ENCODE measurements around the gene SPDEF.

The SPDEF gene

GRCh38 chr6:34543421-34543820 is 12.7 kb downstream of the SPDEF start:
- DNase-seq: no peak

GRCh38 chr6:34540841-34541240 is 15.3 kb downstream of the SPDEF start:
- no peak for DNase-seq

GRCh38 chr6:34540222-34540621 is 15.9 kb downstream of the SPDEF start:
- DNase-seq: no peak

- DNase-seq: no peak
Measured at GRCh38 chr6:34539181-34539580, 16.9 kb downstream of the SPDEF start.

GRCh38 chr6:34538581-34538980 is 17.5 kb downstream of the SPDEF start:
- no peak for DNase-seq

- DNase-seq: no peak
Measured at GRCh38 chr6:34537922-34538550, 18.1 kb downstream of the SPDEF start.

- no peak for DNase-seq
Measured at GRCh38 chr6:34536959-34537848, 18.9 kb downstream of the SPDEF start.

GRCh38 chr6:34536251-34536958 is 19.7 kb downstream of the SPDEF start:
- peak; percentile 6 for DNase-seq

- no peak for DNase-seq
Measured at GRCh38 chr6:34535646-34536045, 20.5 kb downstream of the SPDEF start.

GRCh38 chr6:34535199-34535598 is 20.9 kb downstream of the SPDEF start:
- no peak for DNase-seq

- DNase-seq: no peak
Measured at GRCh38 chr6:34534656-34535055, 21.5 kb downstream of the SPDEF start.

- no peak for DNase-seq
Measured at GRCh38 chr6:34534146-34534545, 22.0 kb downstream of the SPDEF start.

- DNase-seq: no peak
Measured at GRCh38 chr6:34532230-34532629, 23.9 kb downstream of the SPDEF start.

- DNase-seq: no peak
Measured at GRCh38 chr6:34531580-34532201, 24.4 kb downstream of the SPDEF start.

GRCh38 chr6:34530753-34531365 is 25.3 kb downstream of the SPDEF start:
- DNase-seq: no peak

- DNase-seq: no peak
Measured at GRCh38 chr6:34529665-34530327, 26.3 kb downstream of the SPDEF start.

GRCh38 chr6:34528996-34529664 is 27.0 kb downstream of the SPDEF start:
- DNase-seq: no peak

- no peak for DNase-seq
Measured at GRCh38 chr6:34527751-34528670, 28.1 kb downstream of the SPDEF start.

GRCh38 chr6:34526992-34527728 is 29.0 kb downstream of the SPDEF start:
- DNase-seq: peak; percentile 56
